MM.1S (cell line): ENCODE measurements around the gene CISD1.
"Not testable (repeated sequence)": the region's sequence is repeated elsewhere in the genome, so short reads cannot be mapped to it uniquely, and the experiment has no call there.

Experiments used
- DNase-seq: peaks from one replicate; pipeline ENCODE4 v3.0.0-alpha.2; 2015
- H2AFZ ChIP-seq: fragments of 300-600 bp; sonication (generic); 2 replicates; pipeline ENCODE4 v1.6.0; 2016; ENCODE audit warnings: antibody characterized with exemption, low read length
- H3F3A ChIP-seq: fragments of 300-600 bp; sonication (generic); 2 replicates; pipeline ENCODE4 v1.6.1; 2016; ENCODE audit warnings: mild to moderate bottlenecking, antibody characterized with exemption, low read length, moderate library complexity, mixed read lengths; ENCODE audit not compliant: insufficient read depth
- H3K27ac ChIP-seq: fragments of 300-600 bp; sonication (generic); 2 replicates; pipeline ENCODE4 v1.5.1; 2016; ENCODE audit warnings: mild to moderate bottlenecking, low read length
- H3K27me3 ChIP-seq: fragments of 300-600 bp; sonication (generic); replicated peaks from 2 replicates; pipeline ENCODE4 v1.6.0; 2016; ENCODE audit warnings: low read length; ENCODE audit not compliant: insufficient read depth
- H3K36me3 ChIP-seq: fragments of 300-600 bp; sonication (generic); replicated peaks from 2 replicates; pipeline ENCODE4 v1.6.1; 2016; ENCODE audit warnings: mild to moderate bottlenecking, low read length, mixed read lengths; ENCODE audit not compliant: insufficient read depth
- H3K4me1 ChIP-seq: fragments of 300-600 bp; sonication (generic); 2 replicates; pipeline ENCODE4 v1.6.1; 2016; ENCODE audit warnings: low read length, mixed read lengths
- H3K4me2 ChIP-seq: fragments of 300-600 bp; sonication (generic); 2 replicates; pipeline ENCODE4 v1.6.0; 2016; ENCODE audit warnings: low read depth, low read length
- H3K4me3 ChIP-seq: fragments of 300-600 bp; sonication (generic); 2 replicates; pipeline ENCODE4 v1.5.1; 2016; ENCODE audit warnings: low read length, mixed read lengths
- H3K79me2 ChIP-seq: fragments of 300-600 bp; sonication (generic); 2 replicates; pipeline ENCODE4 v1.6.1; 2016; ENCODE audit warnings: mixed run types, low read length, mixed read lengths
- H3K9ac ChIP-seq: fragments of 300-600 bp; sonication (generic); 2 replicates; pipeline ENCODE4 v1.6.1; 2016; ENCODE audit warnings: low read length, mixed read lengths
- H3K9me2 ChIP-seq: fragments of 300-600 bp; sonication (generic); replicated peaks from 2 replicates; pipeline ENCODE4 v1.6.1; 2016; ENCODE audit warnings: mild to moderate bottlenecking, low read length, mixed read lengths; ENCODE audit not compliant: insufficient read depth
- H3K9me3 ChIP-seq: fragments of 300-600 bp; sonication (generic); replicated peaks from 2 replicates; pipeline ENCODE4 v1.6.1; 2016; ENCODE audit warnings: mild to moderate bottlenecking, low read length, mixed read lengths; ENCODE audit not compliant: insufficient read depth
- H4K20me1 ChIP-seq: fragments of 300-600 bp; sonication (generic); 2 replicates; pipeline ENCODE4 v1.6.1; 2016; ENCODE audit warnings: mild to moderate bottlenecking, low read length, moderate library complexity, mixed read lengths; ENCODE audit not compliant: insufficient read depth
- EZH2 ChIP-seq: fragments of 300-600 bp; sonication (generic); optimal IDR thresholded peaks from 2 replicates; pipeline ENCODE3; 2017; ENCODE audit warnings: low read depth, mild to moderate bottlenecking, antibody characterized with exemption, low read length, mixed read lengths
- EZH2phosphoT487 ChIP-seq: fragments of 300-600 bp; sonication (generic); IDR thresholded peaks from 2 replicates; pipeline ENCODE4 v1.6.1; 2018; ENCODE audit warnings: antibody characterized with exemption, low read length
- TF ChIP-seq, protein P1 (sequence below): fragments of 300-600 bp; sonication (generic); IDR thresholded peaks from 2 replicates; pipeline ENCODE4 v1.5.1; 2016; ENCODE audit warnings: antibody characterized with exemption, low read length, mixed read lengths

The CISD1 gene

GRCh38 chr10:58253184-58253583 lies 15.8 kb upstream of the CISD1 start:
- DNase-seq = no peak
- H3K9ac ChIP-seq = no peak overlapping the region
- H3K4me3 ChIP-seq = no peak overlapping the region
- H4K20me1 ChIP-seq = no peaks in the 10 kb centered on the region
- no peaks in the 10 kb centered on the region for H3K9me2 ChIP-seq
- no peak overlapping the region for H3K4me2 ChIP-seq
- H3K36me3 ChIP-seq = no peaks in the 10 kb centered on the region
- no peaks in the 10 kb centered on the region for H3F3A ChIP-seq
- H3K79me2 ChIP-seq = no peaks in the 10 kb centered on the region
- no peak overlapping the region for H2AFZ ChIP-seq
- H3K9me3 ChIP-seq = no peaks in the 10 kb centered on the region
- H3K27me3 ChIP-seq = no peaks in the 10 kb centered on the region
- TF ChIP-seq EZH2 (no peak), EZH2phosphoT487 (no peak)
- TF ChIP-seq, protein P1, sequence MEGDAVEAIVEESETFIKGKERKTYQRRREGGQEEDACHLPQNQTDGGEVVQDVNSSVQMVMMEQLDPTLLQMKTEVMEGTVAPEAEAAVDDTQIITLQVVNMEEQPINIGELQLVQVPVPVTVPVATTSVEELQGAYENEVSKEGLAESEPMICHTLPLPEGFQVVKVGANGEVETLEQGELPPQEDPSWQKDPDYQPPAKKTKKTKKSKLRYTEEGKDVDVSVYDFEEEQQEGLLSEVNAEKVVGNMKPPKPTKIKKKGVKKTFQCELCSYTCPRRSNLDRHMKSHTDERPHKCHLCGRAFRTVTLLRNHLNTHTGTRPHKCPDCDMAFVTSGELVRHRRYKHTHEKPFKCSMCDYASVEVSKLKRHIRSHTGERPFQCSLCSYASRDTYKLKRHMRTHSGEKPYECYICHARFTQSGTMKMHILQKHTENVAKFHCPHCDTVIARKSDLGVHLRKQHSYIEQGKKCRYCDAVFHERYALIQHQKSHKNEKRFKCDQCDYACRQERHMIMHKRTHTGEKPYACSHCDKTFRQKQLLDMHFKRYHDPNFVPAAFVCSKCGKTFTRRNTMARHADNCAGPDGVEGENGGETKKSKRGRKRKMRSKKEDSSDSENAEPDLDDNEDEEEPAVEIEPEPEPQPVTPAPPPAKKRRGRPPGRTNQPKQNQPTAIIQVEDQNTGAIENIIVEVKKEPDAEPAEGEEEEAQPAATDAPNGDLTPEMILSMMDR = no peak
- no peaks in the 10 kb centered on the region for H3K4me1 ChIP-seq
- H3K27ac ChIP-seq = no peak overlapping the region

DNA sequence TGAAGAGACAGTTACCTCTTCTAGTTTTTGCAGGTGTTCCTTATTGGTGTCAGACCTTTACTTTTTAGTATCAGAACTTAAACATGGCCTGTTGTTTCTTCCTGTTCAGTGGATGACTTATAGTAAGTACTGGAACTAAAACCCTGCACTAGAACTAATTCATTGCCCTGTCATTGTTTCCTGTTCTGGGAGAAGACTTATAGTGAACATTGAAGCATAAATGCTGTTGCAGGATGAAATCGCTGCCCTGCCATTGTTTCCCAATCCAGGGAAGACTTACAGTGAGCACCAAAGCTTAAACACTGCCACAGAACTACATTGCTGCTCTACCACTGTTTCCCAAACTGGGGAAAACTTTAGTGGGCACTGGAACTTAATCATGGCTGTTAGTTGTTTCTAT lies 14.3 kb upstream of the CISD1 start:
- Histone ChIP-seq H3K4me2 (no peak overlapping the region), H3K4me1 (no peaks in the 10 kb centered on the region), H3K79me2 (peaks cover 10% of the 10 kb centered on the region), H3K9me3 (no peaks in the 10 kb centered on the region), H2AFZ (no peak overlapping the region), H3K27me3 (no peaks in the 10 kb centered on the region), H3F3A (no peaks in the 10 kb centered on the region), H4K20me1 (no peaks in the 10 kb centered on the region), H3K9ac (no peak overlapping the region), H3K4me3 (no peak overlapping the region), H3K36me3 (no peaks in the 10 kb centered on the region), H3K27ac (no peak overlapping the region), H3K9me2 (no peaks in the 10 kb centered on the region)
- no peak for DNase-seq
- TF ChIP-seq EZH2 (no peak), EZH2phosphoT487 (no peak)
- TF ChIP-seq, protein P1 = no peak

GRCh38 chr10:58256013-58256780 lies 12.8 kb upstream of the CISD1 start:
- H3K36me3 ChIP-seq = not testable (repeated sequence)

GRCh38 chr10:58258977-58259692 lies 9.8 kb upstream of the CISD1 start:
- DNase-seq = no peak
- Histone ChIP-seq H3K36me3 (no peaks in the 10 kb centered on the region), H3K4me2 (no peak overlapping the region), H3K9me2 (no peaks in the 10 kb centered on the region), H3K27me3 (no peaks in the 10 kb centered on the region), H3K4me1 (no peaks in the 10 kb centered on the region), H3K9me3 (no peaks in the 10 kb centered on the region), H3F3A (no peaks in the 10 kb centered on the region), H4K20me1 (no peaks in the 10 kb centered on the region), H3K9ac (no peak overlapping the region), H3K27ac (no peak overlapping the region), H2AFZ (no peak overlapping the region), H3K4me3 (no peak overlapping the region), H3K79me2 (peaks cover 48% of the 10 kb centered on the region)
- TF ChIP-seq, protein P1 = peak; percentile 12; the same call in 1 of the 2 replicates
- TF ChIP-seq EZH2 = no peak

More at GRCh38 chr10:58256013-58256780, 12.8 kb upstream of the CISD1 start:
- H3K4me3 ChIP-seq, H3K9me3 ChIP-seq, H3K9ac ChIP-seq, H3K27me3 ChIP-seq, H3F3A ChIP-seq, H4K20me1 ChIP-seq, H2AFZ ChIP-seq, H3K9me2 ChIP-seq, H3K27ac ChIP-seq, H3K4me1 ChIP-seq, H3K4me2 ChIP-seq, DNase-seq: not testable (repeated sequence)
- H3K79me2 ChIP-seq = peaks cover 25% of the 10 kb centered on the region
